H1 (cell line): ENCODE data around the gene AIDA. TPM values are rescaled to one million over a fixed set of nuclear protein-coding genes. Genes with fewer than 3 reads are reported as not detected.

Experiments
- CTCF ChIA-PET: fragments of 300-600 bp; sonication (Branson Sonifier 250); formaldehyde crosslinking; loops from one replicate; lab custom pipeline; 2021; ENCODE audit not compliant: partially characterized antibody; lab: Charles Lee
- POLR2A ChIA-PET: fragments of 300-600 bp; sonication (Branson Sonifier 250); formaldehyde crosslinking; loops from one replicate; lab custom pipeline; 2021; ENCODE audit warnings: inconsistent platforms; ENCODE audit not compliant: partially characterized antibody; lab: Charles Lee
- DNase-seq, 2 experiments: peaks; one replicate each; pipeline versions ENCODE4 v3.0.0 to v3.0.0-alpha.2; 2010 to 2022; ENCODE audit warnings: low spot score in 2 of 2, low read depth in 1 of 2, mixed read lengths in 1 of 2
- FAIRE-seq: peaks from 2 replicates; lab custom pipeline; 2011; peaks lifted over from hg19 to GRCh38; lab: Jason Lieb, UNC
- H2AFZ ChIP-seq: 2 replicates; pipeline ENCODE4 v1.8.1; 2012; ENCODE audit warnings: low read length, inconsistent platforms
- H2AK5ac ChIP-seq: 2 replicates; pipeline ENCODE4 v1.6.1; 2013; ENCODE audit warnings: low read depth, low read length
- H2BK120ac ChIP-seq: replicated peaks from 2 replicates; pipeline ENCODE3; 2013; ENCODE audit warnings: low read depth, low read length, inconsistent platforms
- H2BK12ac ChIP-seq: 2 replicates; pipeline ENCODE4 v1.6.1; 2013; ENCODE audit warnings: low read depth, low read length
- H2BK15ac ChIP-seq: 2 replicates; pipeline ENCODE4 v1.6.1; 2013; ENCODE audit warnings: low read length
- H2BK20ac ChIP-seq: 2 replicates; pipeline ENCODE4 v1.6.1; 2013; ENCODE audit warnings: low read length
- H2BK5ac ChIP-seq: 2 replicates; pipeline ENCODE4 v1.6.1; 2013; ENCODE audit warnings: low read depth, low read length
- H3K14ac ChIP-seq: 2 replicates; pipeline ENCODE4 v1.6.1; 2013; ENCODE audit warnings: inconsistent platforms; ENCODE audit not compliant: insufficient read length
- H3K18ac ChIP-seq: 2 replicates; pipeline ENCODE4 v1.6.1; 2013; ENCODE audit warnings: low read length; ENCODE audit errors: extremely low read depth
- H3K23ac ChIP-seq: 2 replicates; pipeline ENCODE4 v1.6.1; 2013; ENCODE audit warnings: inconsistent platforms; ENCODE audit not compliant: insufficient read length
- H3K23me2 ChIP-seq: 2 replicates; pipeline ENCODE4 v1.6.1; 2013; ENCODE audit warnings: low read depth, low read length
- H3K27ac ChIP-seq: 2 replicates; pipeline ENCODE4 v1.6.1; 2011; ENCODE audit warnings: low read depth, low read length, inconsistent platforms
- H3K27me3 ChIP-seq, 4 experiments: replicated peaks in 1 of 4; 1 replicate in 1 of 4; 2 replicates in 3 of 4; pipeline versions ENCODE4 v1.6.1 to v1.8.1; 2011 to 2013; ENCODE audit warnings: low read length in 3 of 4, mild to moderate bottlenecking in 3 of 4, inconsistent platforms in 2 of 4, mixed read lengths in 2 of 4, moderate library complexity in 1 of 4; ENCODE audit not compliant: control insufficient read depth in 3 of 4, insufficient read depth in 3 of 4; ENCODE audit errors: extremely low read depth in 1 of 4
- H3K36me3 ChIP-seq, 4 experiments: 2 replicates each; pipeline versions ENCODE4 v1.6.1 to v1.8.1; 2011 to 2013; ENCODE audit warnings: mild to moderate bottlenecking in 4 of 4, low read length in 3 of 4, moderate library complexity in 2 of 4, control low read depth in 1 of 4, inconsistent platforms in 1 of 4; ENCODE audit not compliant: insufficient read depth in 4 of 4, control insufficient read depth in 2 of 4
- H3K4ac ChIP-seq: replicated peaks from 2 replicates; pipeline ENCODE3; 2013; ENCODE audit warnings: low read length, low read depth, mixed read lengths, inconsistent platforms; ENCODE audit not compliant: insufficient read length
- H3K4me1 ChIP-seq, 4 experiments: replicated peaks in 1 of 4; 1 replicate in 1 of 4; 2 replicates in 3 of 4; pipeline versions ENCODE4 v1.6.1 to v1.8.1; 2011 to 2013; ENCODE audit warnings: low read length in 3 of 4, inconsistent platforms in 2 of 4, mixed read lengths in 1 of 4; ENCODE audit not compliant: insufficient read depth in 4 of 4, control insufficient read depth in 3 of 4
- H3K4me2 ChIP-seq, 2 experiments: 2 replicates each; pipeline versions ENCODE4 v1.6.1 to v1.8.1; 2011 to 2013; ENCODE audit warnings: low read depth in 2 of 2, low read length in 2 of 2, control low read depth in 1 of 2, inconsistent platforms in 1 of 2, mild to moderate bottlenecking in 1 of 2; ENCODE audit not compliant: insufficient read depth in 1 of 2
- H3K4me3 ChIP-seq, 4 experiments: fragments of 200-600, 300-600 bp in 1 of 4; sonication (generic), shearing (Covaris generic), sonication (Bioruptor Twin) in 1 of 4; 2 replicates each; pipeline versions ENCODE4 v1.5.1 to v1.8.1; 2011 to 2016; ENCODE audit warnings: low read length in 4 of 4, low read depth in 3 of 4, control low read depth in 2 of 4, inconsistent platforms in 2 of 4, mild to moderate bottlenecking in 2 of 4, mixed read lengths in 1 of 4, moderate library complexity in 1 of 4; ENCODE audit not compliant: insufficient read depth in 2 of 4; ENCODE audit errors: extremely low read depth in 1 of 4
- H3K56ac ChIP-seq: replicated peaks from 2 replicates; pipeline ENCODE3; 2013; ENCODE audit warnings: low read depth, mild to moderate bottlenecking, mixed read lengths, low read length, inconsistent platforms; ENCODE audit not compliant: insufficient read length
- H3K79me1 ChIP-seq: 2 replicates; pipeline ENCODE4 v1.6.1; 2013; ENCODE audit warnings: low read depth, low read length, control low read depth
- H3K79me2 ChIP-seq, 2 experiments: 2 replicates each; pipeline versions ENCODE4 v1.6.1 to v1.8.1; 2012 to 2013; ENCODE audit warnings: low read length in 2 of 2, mild to moderate bottlenecking in 2 of 2, inconsistent platforms in 1 of 2; ENCODE audit not compliant: insufficient read depth in 2 of 2, control insufficient read depth in 1 of 2
- H3K9ac ChIP-seq, 4 experiments: replicated peaks in 1 of 4; 1 replicate in 1 of 4; 2 replicates in 3 of 4; pipeline versions ENCODE4 v1.6.1 to v1.8.1; 2011 to 2013; ENCODE audit warnings: low read depth in 3 of 4, low read length in 3 of 4, control low read depth in 2 of 4, mild to moderate bottlenecking in 2 of 4, moderate library complexity in 2 of 4, inconsistent platforms in 1 of 4; ENCODE audit errors: extremely low read depth in 1 of 4
- H3K9me3 ChIP-seq, 2 experiments: 2 replicates each; pipeline versions ENCODE4 v1.6.1 to v1.8.1; 2012 to 2013; ENCODE audit warnings: mild to moderate bottlenecking in 2 of 2, moderate library complexity in 2 of 2, control low read depth in 1 of 2, inconsistent platforms in 1 of 2, low read depth in 1 of 2, low read length in 1 of 2, mixed read lengths in 1 of 2; ENCODE audit not compliant: insufficient read depth in 2 of 2
- H4K20me1 ChIP-seq, 2 experiments: replicated peaks in 1 of 2; 2 replicates each; pipeline versions ENCODE3 to v1.8.1; 2011 to 2013; ENCODE audit warnings: inconsistent platforms in 2 of 2, low read length in 2 of 2, mild to moderate bottlenecking in 1 of 2; ENCODE audit not compliant: insufficient read depth in 2 of 2, control insufficient read depth in 1 of 2
- H4K5ac ChIP-seq: 2 replicates; pipeline ENCODE4 v1.6.1; 2013; ENCODE audit warnings: low read length, low read depth, mixed read lengths, inconsistent platforms; ENCODE audit not compliant: insufficient read length
- H4K8ac ChIP-seq: 2 replicates; pipeline ENCODE4 v1.8.0; 2013; ENCODE audit warnings: mild to moderate bottlenecking, moderate library complexity, low read length, inconsistent platforms; ENCODE audit not compliant: insufficient read depth; ENCODE audit errors: extremely low read depth
- H4K91ac ChIP-seq: replicated peaks from 2 replicates; pipeline ENCODE3; 2013; ENCODE audit warnings: low read length, mixed read lengths, inconsistent platforms; ENCODE audit not compliant: insufficient read length
- CBX8 ChIP-seq: fragments of 300-800, 300-1000 bp; sonication (generic); IDR thresholded peaks from 2 replicates; pipeline ENCODE4 v1.7.1; 2016; ENCODE audit warnings: low read depth, low read length, borderline replicate concordance
- FOSL1 ChIP-seq: IDR thresholded peaks from 2 replicates; pipeline ENCODE4 v1.6.1; 2011; ENCODE audit warnings: mild to moderate bottlenecking, low read depth, low read length, moderate library complexity; ENCODE audit not compliant: insufficient read depth
- NRF1 ChIP-seq: IDR thresholded peaks from 2 replicates; pipeline ENCODE4 v1.6.1; 2011; ENCODE audit warnings: mild to moderate bottlenecking, low read depth, low read length, improper control_type of control experiment
- TAF7 ChIP-seq: optimal IDR thresholded peaks from 2 replicates; pipeline ENCODE3; 2011; ENCODE audit warnings: low read depth, mild to moderate bottlenecking, inconsistent platforms, low read length, moderate library complexity, borderline replicate concordance
- ZNF274 ChIP-seq: IDR thresholded peaks from 2 replicates; pipeline ENCODE4 v1.7.0; 2012; ENCODE audit warnings: low read length, borderline replicate concordance; ENCODE audit errors: extremely low read depth
- WGBS, 2 experiments: shearing (Covaris generic) in 1 of 2; methylation state at CpG; one replicate each; pipeline versions ENCODE4 v1.1.6 to v1.1.7; 2013 to 2015; ENCODE audit warnings: low lambda C conversion rate in 2 of 2, mixed read lengths in 2 of 2, inconsistent platforms in 1 of 2, low coverage in 1 of 2, missing lambda C conversion rate in 1 of 2; ENCODE audit not compliant: insufficient replicate concordance in 2 of 2, insufficient coverage in 1 of 2, insufficient read length in 1 of 2; ENCODE audit errors: extremely low coverage in 1 of 2, missing lambda C conversion rate in 1 of 2; 5-methylcytosine and 5-hydroxymethylcytosine counted together
- polyA plus RNA-seq, 7 experiments: library from polyadenylated mRNA; depleted of rRNA in 3 of 7; stranded (reverse) in 5 of 7; unstranded in 2 of 7; fragments of >200 nt in 5 of 7; fragments of 200-250 nt in 2 of 7; gene quantifications; 1 replicate in 5 of 7; 2 replicates in 1 of 7; 4 replicates in 1 of 7; pipeline versions ENCODE4 v1.2.1 to v1.2.3, GENCODE V29; 2011 to 2013; ENCODE audit warnings: missing spikeins in 2 of 7, mixed read lengths in 2 of 7
- total RNA-seq: library from RNA; stranded (reverse); fragmentation: NEBNext Ultra II Directional; extraction: Animal tissue kit (Norgen Biotek cat#: 25700); gene quantifications from 2 replicates; pipeline ENCODE4 v1.2.1, GENCODE V29; 2021
- TF ChIP-seq, protein P1 (sequence below): IDR thresholded peaks from 2 replicates; pipeline ENCODE4 v1.6.1; 2011; ENCODE audit warnings: low read length, improper control_type of control experiment

AIDA gene
- total and polyA plus RNA-seq, 2 of the 8 experiments (the other 6 are each of a cell fraction or from before 2014, with no cell fraction given), result 52.5 to 103 TPM

GRCh38 chr1:222629921-222630535 lies 82.3 kb downstream of the AIDA start:
- no peak overlapping the region for H2BK15ac ChIP-seq
- FAIRE-seq, result no peak
- no peak overlapping the region for H2AFZ ChIP-seq
- H4K20me1 ChIP-seq, result peaks cover 0 to 2% of the 10 kb centered on the region in 2 experiments
- no peaks in the 10 kb centered on the region for H3K79me1 ChIP-seq
- H3K4me3 ChIP-seq, result no peak overlapping the region
- no peak overlapping the region for H4K91ac ChIP-seq
- no peak for DNase-seq
- H3K4me2 ChIP-seq, result no peak overlapping the region
- WGBS, 2 experiments, result 88% methylated on average over 7 of the region's 7 CpGs; no CpG with 5 or more reads in 1 of the 2 experiments
- H2BK20ac ChIP-seq, result no peak overlapping the region
- H3K27ac ChIP-seq, result no peak overlapping the region
- no peak overlapping the region; the same call in 1 of the 2 replicates for H4K8ac ChIP-seq
- no peaks in the 10 kb centered on the region for H3K79me2 ChIP-seq
- H3K14ac ChIP-seq, result no peak overlapping the region
- no peak for TF ChIP-seq CBX8
- TF ChIP-seq NRF1, result no peak
- no peak for TF ChIP-seq ZNF274
- TF ChIP-seq, protein P1, sequence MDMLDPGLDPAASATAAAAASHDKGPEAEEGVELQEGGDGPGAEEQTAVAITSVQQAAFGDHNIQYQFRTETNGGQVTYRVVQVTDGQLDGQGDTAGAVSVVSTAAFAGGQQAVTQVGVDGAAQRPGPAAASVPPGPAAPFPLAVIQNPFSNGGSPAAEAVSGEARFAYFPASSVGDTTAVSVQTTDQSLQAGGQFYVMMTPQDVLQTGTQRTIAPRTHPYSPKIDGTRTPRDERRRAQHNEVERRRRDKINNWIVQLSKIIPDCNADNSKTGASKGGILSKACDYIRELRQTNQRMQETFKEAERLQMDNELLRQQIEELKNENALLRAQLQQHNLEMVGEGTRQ, result no peak
- TF ChIP-seq TAF7, result no peak
- TF ChIP-seq FOSL1, result no peak
- H3K27me3 ChIP-seq, result no peaks in the 10 kb centered on the region
- H3K23ac ChIP-seq, result no peak overlapping the region
- no peak overlapping the region for H2BK5ac ChIP-seq
- ChIA-PET CTCF (interaction anchor here (0.6 kb wide), 1 partner anchor 1025 kb away, joined by 3 read pairs; no protein-coding TSS in a partner anchor), POLR2A (no interaction called here)
- no peak overlapping the region for H2BK12ac ChIP-seq
- H4K5ac ChIP-seq, result no peak overlapping the region
- H3K4me1 ChIP-seq, result no peaks in the 10 kb centered on the region
- no peak overlapping the region for H2AK5ac ChIP-seq
- no peak overlapping the region for H2BK120ac ChIP-seq
- H3K56ac ChIP-seq, result no peak overlapping the region
- no peak overlapping the region for H3K18ac ChIP-seq
- no peak overlapping the region for H3K9ac ChIP-seq
- no peaks in the 10 kb centered on the region for H3K23me2 ChIP-seq
- peaks cover 24 to 60% (median 51%) of the 10 kb centered on the region in 4 experiments for H3K36me3 ChIP-seq
- H3K9me3 ChIP-seq, result no peaks in the 10 kb centered on the region
- no peak overlapping the region for H3K4ac ChIP-seq
